Heart left ventricle (tissue), 16 donors: ENCODE measurements around the gene CDKN1C. TPM values are rescaled to one million over a fixed set of nuclear protein-coding genes. Genes with fewer than 3 reads are reported as not detected.
A peak's percentile ranks its signal among the peaks of the same experiment; 100 is the strongest.

Source experiments
- ATAC-seq, 4 donors: fragments of 200-7000 bp; cut with Tn5 transposase; one replicate each; pipeline ENCODE4 v1.9.1; 2020 to 2022; ENCODE audit warnings: moderate library complexity in 4 of 4, mild to moderate bottlenecking in 3 of 4, moderate number of reproducible peaks in 1 of 4
- DNase-seq, 5 donors: peaks; one replicate each; pipeline ENCODE4 v3.0.0-alpha.2; 2020
- H3K27ac ChIP-seq, 12 donors: fragments of 200-600 bp; sonication (generic) in 4 of 12; one replicate each; pipeline versions ENCODE4 v1.5.0 to v1.8.0; 2016 to 2022; ENCODE audit warnings: mild to moderate bottlenecking in 2 of 12
- H3K27me3 ChIP-seq, 9 donors: fragments of 200-600 bp; sonication (generic) in 2 of 9; one replicate each; pipeline versions ENCODE4 v1.5.1 to v1.8.0; 2016 to 2022; ENCODE audit warnings: mild to moderate bottlenecking in 3 of 9
- H3K36me3 ChIP-seq, 9 donors: fragments of 200-600 bp; sonication (generic) in 2 of 9; one replicate each; pipeline versions ENCODE4 v1.5.0 to v1.8.0; 2018 to 2022; ENCODE audit warnings: mild to moderate bottlenecking in 2 of 9
- H3K4me1 ChIP-seq, 12 donors: fragments of 200-600 bp; sonication (generic) in 4 of 12; one replicate each; pipeline versions ENCODE4 v1.5.0 to v1.8.0; 2016 to 2022; ENCODE audit warnings: mild to moderate bottlenecking in 3 of 12
- H3K4me3 ChIP-seq, 12 donors: fragments of 200-600 bp; sonication (generic) in 4 of 12; one replicate each; pipeline versions ENCODE4 v1.5.0 to v1.8.0; 2017 to 2022; ENCODE audit warnings: mild to moderate bottlenecking in 9 of 12, moderate library complexity in 4 of 12
- H3K9me3 ChIP-seq, 12 donors: fragments of 200-600 bp; sonication (generic) in 4 of 12; one replicate each; pipeline versions ENCODE4 v1.5.0 to v1.8.0; 2016 to 2022; ENCODE audit warnings: mild to moderate bottlenecking in 1 of 12
- CTCF ChIP-seq, 12 donors: fragments of 200-600 bp; sonication (generic) in 4 of 12; IDR thresholded peaks; one replicate each; pipeline versions ENCODE4 v1.5.0 to v1.8.0; 2018 to 2022; ENCODE audit warnings: antibody characterized with exemption in 12 of 12, mild to moderate bottlenecking in 5 of 12
- POLR2A ChIP-seq, 2 donors: fragments of 450-650 bp; IDR thresholded peaks; one replicate each; pipeline ENCODE4 v1.6.1; 2017; ENCODE audit warnings: antibody characterized with exemption in 2 of 2, mild to moderate bottlenecking in 2 of 2, moderate library complexity in 2 of 2
- WGBS, 4 donors: extraction: QIAGEN DNeasy Blood & Tissue Kit in 2 of 4; methylation state at CpG; one replicate each; pipeline versions ENCODE4 v1.1.5 to v1.1.7; 2013 to 2018; 5-methylcytosine and 5-hydroxymethylcytosine counted together
- intact Hi-C, 10 donors: fragments of 100-400 bp; cut with DNase I; formaldehyde crosslinking; loops; one replicate each; pipeline versions ENCODE4 v1.11.1 to v1.14.2; 2022
- polyA plus RNA-seq, 2 donors: library from polyadenylated mRNA; stranded (reverse); fragments of 200-250 nt; gene quantifications; one replicate each; pipeline ENCODE4 v1.2.3, GENCODE V29; 2013
- total RNA-seq, 9 donors: library from RNA; depleted of rRNA in 2 of 9; stranded (reverse); fragments of >200 nt in 2 of 9; fragmentation: NEBNext Ultra II Directional in 3 of 9; extraction: Animal tissue kit (Norgen Biotek cat#: 25700) in 3 of 9; gene quantifications; one replicate each; pipeline versions ENCODE4 v1.1.0 to v1.2.4, GENCODE V29; 2016 to 2023
- donor health status: ischemic (EF 13 %, LVEDD 7.1; RV severe dilation, severe dysfunction).
- donor health status: healthy with polysubstance abuse.
- donor health status: DM: no; HTN: yes; CAD: no.
- donor health status: DM: no; HTN: no; CAD: no.
- donor health status: ischemic (EF 25% LVEDD 6.9; RV normal size, moderate dysfunction).
- donor health status: ischemic (EF 25% LVEDD 5.7; RV mildly dilated, moderate dysfunction).
- donor health status: healthy.
- donor health status: DM: yes; HTN: yes; CAD: no.
- donor health status: ischemic (EF 35%, LVEDD 5.7; RV mildly dilated, moderate dysfunction).
- donor health status: nonischemic (EF 11% LVEDD 7.7; RV severe dilation, severe dysfunction).
- donor health status: DM: yes; HTN: yes; CAD: no.
- donor health status: PGD.
- donor health status: ischemic (EF 29% LVEDD 5.4; RV normal size, mild dysfunction).
- donor health status: nonischemic (EF 23%, LVEDD 6.1; RV moderate dilation, normal function).

The CDKN1C gene
- total and polyA plus RNA-seq, 11 donors = 18.8 to 42.5 (median 33.4) TPM

GRCh38 chr11:2883640-2883978, 2.0 kb downstream of the CDKN1C start:
- TF ChIP-seq CTCF (IDR thresholded peaks at IDR 0.05) (no peak), POLR2A (IDR thresholded peaks at IDR 0.05) (no peak)
- peaks cover 0 to 9% (median 0%) of the 10 kb centered on the region in 12 donors for H3K9me3 ChIP-seq
- H3K36me3 ChIP-seq = peaks cover 0 to 4% (median 0%) of the 10 kb centered on the region in 9 donors
- H3K27ac ChIP-seq = peak overlapping the region; percentile 40 to 94 (median 88)
- peaks cover 0 to 14% (median 0%) of the 10 kb centered on the region in 9 donors for H3K27me3 ChIP-seq
- DNase-seq (no peak), ATAC-seq (no peak)
- peak overlapping the region; percentile 60 to 90 (median 83) for H3K4me3 ChIP-seq
- peaks cover 0 to 39% (median 23%) of the 10 kb centered on the region in 12 donors for H3K4me1 ChIP-seq
- intact Hi-C loops = loop anchor here in 7 of 10 donors (5.0 to 10.0 kb wide), 7 partner anchors 46 to 199 kb away; partner anchors contain the start of gene KCNQ1OT1 (in 4 of the 7)
- 5 to 18% (median 13%) methylated on average over 13 to 24 of the region's 24 CpGs for WGBS, 4 donors

- peaks cover 0 to 9% (median 0%) of the 10 kb centered on the region in 12 donors for H3K9me3 ChIP-seq
- peaks cover 0 to 4% (median 0%) of the 10 kb centered on the region in 9 donors for H3K36me3 ChIP-seq
- ATAC-seq (no peak), DNase-seq (peak in 1 of 5 donors; percentile 28)
- H3K4me1 ChIP-seq = peaks cover 0 to 33% (median 17%) of the 10 kb centered on the region in 12 donors
- peaks cover 0 to 14% (median 0%) of the 10 kb centered on the region in 9 donors for H3K27me3 ChIP-seq
- 73 to 81% (median 76%) methylated on average over 8 to 11 of the region's 11 CpGs for WGBS, 4 donors
- peak overlapping the region in 11 of 12 donors; percentile 67 to 90 (median 85) for H3K4me3 ChIP-seq
- intact Hi-C loops = loop anchor here in 7 of 10 donors (5.0 to 10.0 kb wide), 7 partner anchors 45 to 198 kb away; partner anchors contain the start of gene KCNQ1OT1 (in 4 of the 7)
- peak overlapping the region in 9 of 12 donors; percentile 12 to 93 (median 78) for H3K27ac ChIP-seq
- TF ChIP-seq POLR2A (IDR thresholded peaks at IDR 0.05) = no peak
- TF ChIP-seq CTCF (IDR thresholded peaks at IDR 0.05) = no peak
Observed at GRCh38 chr11:2882396-2883110, 3.0 kb downstream of the CDKN1C start.

GRCh38 chr11:2881981-2882375, 3.6 kb downstream of the CDKN1C start:
- Histone ChIP-seq H3K9me3 (peaks cover 0 to 9% (median 0%) of the 10 kb centered on the region in 12 donors), H3K27ac (peak overlapping the region in 8 of 12 donors; percentile 9 to 78 (median 24)), H3K36me3 (peaks cover 0 to 4% (median 0%) of the 10 kb centered on the region in 9 donors), H3K4me1 (peaks cover 0 to 33% (median 17%) of the 10 kb centered on the region in 12 donors), H3K27me3 (peaks cover 0 to 14% (median 0%) of the 10 kb centered on the region in 9 donors), H3K4me3 (peak overlapping the region in 4 of 12 donors; percentile 18 to 87 (median 86))
- no peak for TF ChIP-seq POLR2A (IDR thresholded peaks at IDR 0.05)
- no peak for TF ChIP-seq CTCF (IDR thresholded peaks at IDR 0.05)
- 46 to 62% (median 54%) methylated on average over 10 to 12 of the region's 12 CpGs for WGBS, 4 donors
- DNase-seq (peak in 1 of 5 donors; percentile 28), ATAC-seq (peak in 1 of 4 donors; percentile 6)
- intact Hi-C loops = loop anchor here in 7 of 10 donors (5.0 to 10.0 kb wide), 7 partner anchors 45 to 197 kb away; partner anchors contain the start of gene KCNQ1OT1 (in 4 of the 7)
